A204.1 (cell line): ENCODE data around the gene GALNT18.

ENCODE experiments used
- FAIRE-seq: peaks from 2 replicates; lab custom pipeline; 2012; peaks lifted over from hg19 to GRCh38; lab: Jason Lieb, UNC

The GALNT18 gene

DNA sequence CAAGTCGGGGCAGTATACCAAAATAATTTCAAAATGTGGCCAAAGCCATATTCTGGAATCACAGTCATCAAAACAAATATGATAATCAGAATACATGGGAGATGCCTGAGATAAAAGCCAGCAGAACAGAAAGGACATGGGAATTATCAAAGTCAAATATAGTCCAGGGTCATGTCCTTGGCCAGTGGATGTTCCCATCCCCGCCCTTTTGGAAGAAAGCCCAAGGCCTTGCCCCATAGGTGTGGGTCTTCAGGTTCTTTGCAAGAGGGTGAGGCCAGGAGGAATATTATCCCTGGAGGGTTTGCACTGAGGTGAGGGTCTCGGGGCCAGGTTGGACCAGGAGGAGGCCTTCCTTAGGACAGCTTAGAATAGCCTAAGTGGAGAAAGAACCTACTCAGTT is 215.2 kb downstream of the GALNT18 start:
- FAIRE-seq: no peak

DNA sequence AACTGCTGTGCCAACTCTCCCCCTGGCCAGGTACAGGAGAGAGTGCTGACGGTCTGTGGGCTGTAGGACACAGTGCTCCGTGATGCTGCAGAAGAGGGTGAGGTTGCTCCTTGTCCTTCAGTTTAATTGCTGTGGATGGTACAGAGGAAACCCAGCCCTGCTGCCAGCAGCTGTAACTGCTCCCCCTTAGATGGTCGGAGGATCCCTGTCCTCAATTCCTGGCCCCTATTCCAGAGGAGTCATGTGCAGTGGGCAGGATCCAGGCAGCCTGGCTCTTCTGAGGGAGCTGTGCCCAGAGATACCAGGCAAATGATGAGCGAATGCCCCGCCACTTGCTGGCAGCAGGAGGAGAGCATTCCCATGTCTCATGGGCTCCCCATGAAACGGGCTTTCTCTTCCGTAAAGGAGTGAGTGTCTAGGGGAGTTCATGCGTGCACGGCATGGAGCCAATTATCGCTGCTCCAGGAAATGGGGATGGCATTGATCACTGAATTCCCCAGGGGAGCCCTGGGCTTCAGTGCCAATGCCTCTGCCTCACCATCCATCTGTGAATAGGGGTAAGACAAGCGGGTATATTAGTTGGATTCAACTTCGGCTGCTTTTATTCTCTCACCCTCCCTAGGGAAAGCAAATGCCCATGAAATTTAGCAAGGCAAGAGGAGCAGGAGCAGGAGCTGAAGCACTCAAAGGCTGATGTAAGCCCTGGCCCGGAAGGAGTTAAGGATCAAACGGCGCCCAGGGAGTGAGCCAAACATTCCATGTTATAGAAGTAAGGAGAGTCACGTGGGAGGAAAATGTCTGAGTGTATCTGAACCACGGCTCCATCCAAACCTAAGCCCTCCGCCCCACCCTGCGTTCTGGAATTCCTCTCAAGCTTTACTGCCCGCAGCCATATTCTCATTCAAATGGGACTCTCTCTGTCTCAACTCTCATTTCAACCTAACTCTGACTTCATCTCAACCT is 217.8 kb downstream of the GALNT18 start:
- no peak for FAIRE-seq

DNA sequence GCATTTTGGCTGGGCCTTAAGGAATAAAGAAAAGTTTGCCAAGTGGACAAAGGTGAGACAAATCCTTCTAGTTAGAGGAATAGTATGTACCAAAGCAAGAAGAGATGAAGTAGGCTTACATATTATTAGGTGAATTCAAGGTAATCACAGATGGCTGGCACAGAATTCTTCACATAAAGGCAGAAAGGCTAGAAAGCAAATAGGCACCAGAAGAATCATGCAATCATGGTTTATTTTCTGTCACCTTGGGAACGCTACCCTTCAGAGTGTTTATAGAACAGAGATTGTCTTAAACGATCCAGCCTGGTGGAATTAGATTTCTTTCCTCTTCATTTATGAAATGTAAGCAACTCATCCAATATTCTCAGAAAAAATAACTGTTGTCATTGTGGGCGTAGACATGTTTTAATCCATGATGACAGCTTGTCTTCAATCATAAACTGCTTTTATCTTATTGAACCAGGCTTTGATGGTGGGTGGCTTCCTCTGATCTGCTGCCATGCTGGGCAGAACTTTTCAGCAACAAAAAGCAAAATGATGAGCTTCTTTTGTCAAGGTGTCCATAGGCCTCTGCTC is 219.8 kb downstream of the GALNT18 start:
- FAIRE-seq: no peak

DNA sequence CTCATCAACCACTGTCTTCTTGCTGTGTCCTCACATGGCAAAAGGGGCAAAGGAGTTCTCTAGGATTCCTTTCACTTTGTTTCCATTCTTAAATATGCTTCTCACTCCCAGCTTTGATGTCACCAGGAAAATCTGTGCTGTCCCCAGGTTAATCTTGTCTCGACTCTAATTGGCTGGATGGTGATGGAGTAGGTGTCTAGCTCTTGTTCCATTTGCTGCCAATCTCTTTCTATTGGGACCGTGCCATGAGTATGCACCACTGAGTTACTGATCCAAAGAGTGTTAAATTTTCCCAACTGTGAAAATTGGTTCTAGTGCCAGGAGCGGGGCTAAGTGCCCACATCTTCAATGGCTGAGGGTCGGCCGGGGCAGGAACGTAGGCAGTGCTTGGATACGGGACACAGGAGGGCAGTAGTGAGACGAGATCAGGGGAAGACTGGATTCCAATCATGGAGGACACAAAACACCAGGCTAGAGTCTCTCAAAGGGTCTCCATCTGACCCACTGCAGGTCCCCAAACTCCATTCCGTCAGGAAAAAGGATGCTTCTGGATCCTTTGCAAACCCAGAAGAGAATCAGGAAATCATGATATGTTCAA is 221.1 kb downstream of the GALNT18 start:
- FAIRE-seq: no peak

DNA sequence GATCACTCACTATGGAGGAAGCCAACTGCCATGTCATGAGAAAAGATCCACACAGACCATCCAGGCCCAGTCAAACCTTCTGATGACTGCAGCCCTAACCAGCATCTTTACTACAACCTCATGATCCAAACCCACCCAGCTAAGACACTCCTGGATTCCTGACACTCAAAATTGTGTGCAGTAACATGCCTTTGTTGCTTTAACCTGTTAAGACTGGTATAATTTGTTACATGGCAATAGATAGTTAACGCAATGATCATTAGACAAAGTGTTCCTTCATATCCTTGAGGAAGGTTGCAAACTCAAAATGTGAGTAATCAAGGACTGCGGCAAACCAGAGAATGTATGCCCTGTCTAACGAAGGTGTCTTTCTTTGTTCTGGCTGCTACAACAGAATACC is 221.7 kb downstream of the GALNT18 start:
- FAIRE-seq: no peak

DNA sequence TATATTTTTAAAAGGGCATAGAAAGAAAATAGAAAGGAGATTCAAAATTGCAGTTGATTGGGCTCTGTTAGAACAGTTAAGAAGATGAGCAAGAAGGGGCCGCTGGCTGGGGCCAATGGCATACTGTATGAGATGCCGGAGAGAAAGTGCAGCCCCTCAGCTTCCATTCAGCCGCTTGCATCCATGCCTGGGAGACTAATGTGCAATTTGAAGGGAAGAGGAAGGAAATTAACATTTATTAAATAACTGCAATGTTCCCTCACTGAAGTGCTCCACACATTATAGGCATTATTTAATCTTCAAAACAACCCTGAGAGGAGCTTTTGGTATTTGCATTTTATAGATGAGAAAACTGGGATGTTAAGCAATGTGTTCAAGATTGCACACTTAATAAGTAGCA is 224.0 kb downstream of the GALNT18 start:
- FAIRE-seq: no peak

DNA sequence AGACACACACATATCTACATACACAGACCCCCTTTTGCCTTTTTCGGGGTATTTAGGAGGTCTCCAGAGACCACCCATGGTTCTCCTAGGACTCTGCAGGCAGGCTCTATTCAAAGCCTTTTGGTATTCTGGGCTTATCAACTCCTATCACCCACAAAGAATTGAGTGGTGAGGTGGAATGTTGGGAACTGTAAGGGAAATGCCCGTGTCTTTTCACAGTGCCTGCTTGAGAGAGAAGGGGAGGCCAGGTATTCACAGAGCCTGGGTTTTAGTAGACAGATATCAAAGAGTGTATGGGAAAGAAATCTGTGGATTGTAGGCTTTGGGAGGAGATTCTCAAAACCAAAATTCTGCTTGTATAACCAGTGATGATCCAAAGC is 224.8 kb downstream of the GALNT18 start:
- FAIRE-seq: no peak

DNA sequence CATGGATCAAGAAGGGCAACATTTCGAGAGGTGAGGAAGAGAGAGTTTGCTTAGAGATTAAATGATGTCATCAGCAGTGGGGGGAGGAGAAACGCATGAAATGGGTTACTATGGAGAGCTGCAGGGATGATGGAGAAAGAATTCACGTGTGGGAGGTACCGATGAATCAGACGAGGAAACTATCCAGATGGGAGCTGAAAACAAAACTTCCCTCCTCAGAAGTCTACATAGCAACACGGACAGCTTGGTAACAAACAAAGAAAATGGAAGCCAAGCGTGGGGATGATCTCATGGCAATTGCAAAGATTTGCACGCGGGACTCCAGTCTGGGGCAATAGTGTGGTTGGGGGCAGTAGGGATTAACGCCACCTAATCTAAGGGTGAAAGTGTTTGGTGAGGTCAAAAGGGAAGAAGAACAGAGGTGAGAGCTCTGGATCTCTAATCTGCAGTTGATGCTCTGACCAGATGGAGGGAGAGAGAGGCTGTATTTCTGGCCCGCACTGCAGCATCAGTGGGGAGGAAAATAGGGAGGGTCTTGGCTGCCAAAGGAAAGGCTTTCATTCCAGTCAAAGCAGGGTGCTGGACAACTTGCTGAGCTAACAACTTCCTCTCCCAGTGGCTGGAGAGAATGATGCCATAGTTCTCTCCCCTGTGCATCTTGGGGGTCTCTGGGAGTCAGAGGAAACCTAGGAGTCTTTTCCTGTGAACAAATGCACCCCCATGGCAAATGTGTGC is 225.3 kb downstream of the GALNT18 start:
- FAIRE-seq: no peak

DNA sequence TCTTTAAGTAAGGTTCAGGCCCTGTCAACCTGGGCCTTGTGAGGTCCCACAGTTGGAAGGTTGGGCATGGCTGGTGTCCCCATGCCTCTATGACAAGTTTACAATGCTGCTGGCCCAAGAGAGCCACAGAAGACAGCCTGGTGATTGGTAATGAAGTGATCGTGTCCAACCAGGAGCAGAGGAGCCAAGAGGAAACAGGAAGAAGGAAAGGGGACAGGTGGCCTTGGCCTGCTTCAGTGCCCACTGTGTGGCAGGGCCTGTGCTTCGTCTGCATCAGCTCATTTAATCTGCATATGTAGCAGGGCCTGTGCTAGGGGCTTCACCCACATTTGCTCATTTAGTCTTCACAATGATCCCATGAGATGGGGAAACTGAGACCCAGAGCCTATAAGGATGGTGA is 226.7 kb downstream of the GALNT18 start:
- no peak for FAIRE-seq

DNA sequence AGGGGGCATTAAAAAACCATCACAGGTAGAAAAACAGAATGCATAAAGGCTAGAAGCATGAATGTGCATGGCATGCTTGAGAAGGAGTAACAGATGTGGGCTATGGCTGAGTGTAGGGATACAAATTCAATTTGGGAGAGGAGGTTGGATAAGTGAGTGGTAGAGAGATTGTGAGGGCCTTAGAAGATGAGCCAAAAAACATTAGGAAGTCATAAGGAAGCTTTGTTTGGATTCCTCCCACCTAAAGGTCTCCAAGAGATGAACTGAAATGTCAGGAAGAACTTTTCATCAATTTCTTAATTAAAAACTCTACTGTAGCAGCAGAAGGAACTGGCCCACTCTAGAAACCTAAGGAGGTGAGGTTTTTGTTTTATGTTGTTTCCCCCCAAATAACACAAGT is 227.6 kb downstream of the GALNT18 start:
- FAIRE-seq: no peak

DNA sequence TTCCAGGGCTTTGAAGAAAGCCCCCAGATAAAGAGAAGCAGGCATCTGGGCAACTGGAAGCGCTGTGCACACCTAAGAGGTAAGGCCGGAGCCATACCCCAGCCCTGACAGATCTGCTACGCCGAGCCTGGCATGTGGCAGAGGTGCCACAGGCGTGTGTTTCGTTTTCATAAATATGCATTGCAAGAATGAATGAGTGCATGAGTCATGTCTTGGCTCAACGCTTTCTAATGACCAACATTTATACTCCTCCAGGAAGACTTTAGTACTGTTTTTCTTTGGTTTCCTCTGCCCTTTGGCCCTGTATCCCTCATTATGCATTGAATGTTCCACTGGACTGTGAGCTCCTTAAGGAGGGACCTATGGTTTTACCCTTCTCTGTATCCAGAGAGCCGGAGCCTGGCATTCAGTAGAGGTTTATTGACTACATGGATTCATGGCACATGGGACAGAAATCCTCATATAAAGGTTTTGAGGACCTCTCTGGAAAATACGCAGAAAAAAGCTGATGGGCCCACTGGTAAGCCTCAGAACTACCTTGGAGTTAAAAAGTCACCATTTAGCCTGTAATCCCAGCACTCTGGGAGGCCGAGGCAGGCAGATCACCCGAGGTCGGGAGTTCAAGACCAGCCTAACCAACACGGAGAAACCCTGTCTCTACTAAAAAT is 229.9 kb downstream of the GALNT18 start:
- FAIRE-seq: no peak

DNA sequence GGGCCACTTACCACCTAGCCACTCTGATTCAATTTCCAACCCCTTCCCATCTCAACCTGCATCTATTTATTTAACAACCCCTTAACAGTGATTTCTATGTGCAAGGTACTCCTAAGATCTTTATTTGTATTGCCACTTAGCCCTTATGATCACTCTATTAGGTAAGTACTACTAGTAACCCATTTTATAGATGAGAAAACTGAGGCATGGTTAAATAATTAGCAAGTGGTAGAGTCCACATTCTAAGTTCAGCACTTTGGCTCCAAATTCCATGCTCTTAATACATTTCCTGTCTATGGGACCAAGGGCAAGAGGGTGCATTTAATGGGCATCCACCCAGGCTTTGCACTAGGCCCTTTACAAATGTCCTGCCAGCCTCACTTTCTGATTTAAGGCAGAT is 230.6 kb downstream of the GALNT18 start:
- FAIRE-seq: no peak

DNA sequence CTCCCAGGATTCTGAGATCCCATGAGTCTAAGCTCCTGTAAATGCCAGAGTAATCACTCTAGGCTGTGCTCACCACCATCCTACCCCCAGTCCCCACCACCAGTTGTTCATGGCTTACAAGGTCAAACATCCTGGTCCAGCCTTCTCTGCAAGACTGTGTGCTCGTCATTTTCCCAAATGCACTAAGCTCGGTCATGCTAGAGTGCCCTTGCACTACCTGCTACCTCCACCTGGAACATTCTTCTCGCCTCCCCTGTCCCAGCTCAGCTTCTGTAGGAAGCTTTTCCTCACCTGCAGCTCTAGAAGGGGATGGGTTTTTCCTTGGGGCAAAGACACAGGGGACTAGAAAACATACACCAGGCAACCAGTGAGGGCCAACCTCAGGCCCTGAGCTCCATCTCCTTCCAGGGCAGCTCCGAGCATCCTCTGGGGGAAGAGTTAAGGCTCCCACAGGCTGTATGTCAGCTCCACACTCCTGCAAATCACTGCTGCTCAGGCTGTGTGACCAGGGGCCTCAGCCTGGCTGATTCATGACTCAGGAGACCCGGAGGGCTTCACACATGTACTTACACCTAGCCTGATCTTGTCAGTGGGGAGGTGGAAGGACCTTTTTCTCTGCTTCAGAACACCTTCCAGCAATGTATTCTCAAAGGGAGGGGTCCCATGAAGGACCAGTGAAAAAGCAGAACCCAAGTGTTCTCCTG is 231.6 kb downstream of the GALNT18 start:
- no peak for FAIRE-seq

DNA sequence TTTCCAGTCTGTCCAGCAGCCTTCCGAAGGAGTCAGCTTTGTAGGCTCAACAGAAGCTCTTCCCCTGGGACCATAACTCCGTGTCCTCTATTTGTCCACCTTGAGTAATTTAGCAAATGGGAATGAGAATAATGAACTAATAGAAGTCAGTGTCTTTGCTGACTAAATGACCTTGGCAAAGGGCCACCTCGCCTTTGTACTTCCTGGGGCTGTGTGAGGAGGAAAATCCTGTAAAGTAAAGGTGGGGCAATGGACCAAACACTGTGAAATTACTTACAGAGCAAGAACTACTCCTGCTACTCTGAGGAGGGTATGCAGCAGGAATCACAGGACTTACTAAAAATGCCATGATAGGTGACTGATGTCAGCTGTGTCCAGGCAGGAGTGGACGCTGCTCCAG is 232.6 kb downstream of the GALNT18 start:
- no peak for FAIRE-seq

DNA sequence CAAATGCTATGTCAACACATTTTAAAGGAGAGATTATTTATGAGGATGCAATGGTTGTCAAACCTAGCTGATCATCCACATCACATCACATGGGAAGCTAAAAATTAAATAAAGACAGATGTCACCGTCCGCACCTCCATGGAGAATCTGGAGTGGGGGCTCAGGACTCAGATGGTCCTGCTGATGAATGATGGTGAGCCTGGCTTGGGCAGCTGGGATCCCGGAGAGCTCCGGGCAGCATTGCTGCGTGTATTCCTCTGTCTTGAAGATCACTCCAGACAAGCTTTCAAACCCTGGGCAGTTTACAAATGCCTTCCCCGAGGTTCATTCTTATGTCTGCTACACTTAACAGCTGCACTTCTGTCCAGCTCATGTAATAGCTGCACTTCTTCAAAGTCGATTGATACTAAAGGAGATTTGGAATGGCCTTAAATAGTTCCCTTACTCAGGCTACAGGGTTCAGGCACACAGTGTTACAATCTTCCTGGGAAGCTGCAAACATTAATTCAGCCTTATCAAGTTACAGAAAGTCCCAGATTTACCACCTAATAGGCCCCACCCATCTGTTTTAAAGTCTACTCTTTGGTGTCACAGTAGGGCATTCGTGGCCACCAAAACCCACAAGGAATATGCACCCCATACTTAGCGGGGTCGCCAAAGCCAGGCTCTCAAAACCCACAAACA is 234.0 kb downstream of the GALNT18 start:
- no peak for FAIRE-seq

DNA sequence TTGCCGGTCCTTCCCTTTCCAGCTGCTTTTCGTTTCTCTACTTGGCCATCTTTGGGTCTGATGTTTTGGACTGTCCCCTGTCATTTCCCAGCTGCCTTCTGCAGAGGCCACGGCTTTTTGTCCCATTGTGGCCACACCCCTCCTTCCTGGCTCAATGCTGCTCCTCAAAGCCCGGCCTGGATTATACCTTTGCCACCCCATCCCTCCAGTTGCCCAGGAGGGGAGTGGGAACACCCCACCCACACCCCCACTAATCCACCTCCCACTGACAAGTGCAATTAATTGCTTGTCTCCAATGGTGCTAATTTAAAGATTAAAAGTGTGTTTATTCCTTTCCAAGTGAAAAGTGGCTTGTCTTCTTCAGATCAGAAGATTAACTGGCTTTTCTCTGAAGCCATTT is 234.6 kb downstream of the GALNT18 start:
- no peak for FAIRE-seq

DNA sequence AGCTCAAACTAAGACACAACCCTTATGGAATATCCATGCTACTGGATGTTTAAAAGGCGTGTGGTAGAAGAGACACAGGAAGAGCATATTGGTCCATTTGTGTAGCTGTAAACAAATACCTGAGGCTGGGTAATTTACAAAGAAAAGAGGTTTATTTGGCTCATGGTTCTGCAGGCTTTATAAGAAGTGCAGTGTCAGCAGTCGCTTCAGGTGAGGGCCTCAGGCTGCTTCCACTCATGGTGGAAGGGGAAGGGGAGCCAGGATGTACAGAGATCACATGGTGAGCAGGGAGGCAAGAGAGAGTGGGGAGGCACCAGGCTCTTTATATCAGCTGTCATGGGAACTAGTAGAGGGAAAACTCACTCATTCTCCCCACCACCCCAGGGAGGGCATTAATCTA is 237.0 kb downstream of the GALNT18 start:
- no peak for FAIRE-seq

DNA sequence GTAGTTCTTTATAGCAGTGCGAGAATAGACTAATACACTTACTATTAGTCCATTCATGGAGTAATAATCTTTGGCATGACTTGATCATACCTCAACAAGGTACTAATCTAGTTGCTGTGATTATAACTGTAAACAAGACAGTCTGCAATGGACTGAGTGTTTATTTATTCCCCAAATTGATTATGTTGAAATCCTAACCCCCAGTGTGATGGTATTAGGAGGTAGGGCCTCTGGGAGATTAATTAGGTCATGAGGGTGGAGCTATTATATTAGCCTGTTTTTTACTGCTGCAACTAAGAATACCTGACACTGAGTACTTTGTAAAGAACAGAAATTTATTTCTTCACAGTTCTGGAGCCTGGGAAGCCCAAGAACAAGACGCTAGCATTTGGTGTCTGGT is 237.8 kb downstream of the GALNT18 start:
- FAIRE-seq: no peak

DNA sequence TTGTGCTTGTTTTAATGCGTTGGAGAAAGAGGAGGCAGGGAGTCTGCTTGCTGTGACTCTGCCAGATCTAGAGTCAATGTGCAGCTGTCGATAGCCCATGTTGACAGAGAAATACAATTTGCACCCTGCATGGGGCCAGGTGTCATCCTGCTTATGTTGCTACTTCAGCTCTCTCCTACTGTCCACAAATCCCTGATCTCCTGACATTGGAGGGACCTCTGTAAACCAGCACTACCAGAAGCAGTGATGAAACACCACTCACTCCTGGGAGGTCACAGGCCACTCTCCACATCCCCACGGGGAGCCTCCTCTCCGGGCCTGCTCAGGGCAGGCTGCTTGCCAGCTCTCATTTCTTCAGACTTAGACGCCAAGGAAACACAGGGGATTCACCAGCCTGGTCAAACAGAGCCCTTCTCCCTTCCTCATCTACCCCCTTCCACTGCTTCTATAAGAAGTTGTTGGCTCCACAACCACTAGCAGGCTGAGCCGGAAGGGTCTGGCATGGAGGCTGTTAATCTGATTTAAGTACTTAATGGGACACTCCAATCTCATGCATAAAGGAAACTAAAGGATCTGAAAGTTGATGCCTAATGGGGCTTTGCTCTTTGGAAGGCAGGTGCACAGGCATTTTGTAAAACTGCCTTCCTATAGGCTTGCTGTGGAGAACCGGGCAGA is 238.8 kb downstream of the GALNT18 start:
- FAIRE-seq: no peak

DNA sequence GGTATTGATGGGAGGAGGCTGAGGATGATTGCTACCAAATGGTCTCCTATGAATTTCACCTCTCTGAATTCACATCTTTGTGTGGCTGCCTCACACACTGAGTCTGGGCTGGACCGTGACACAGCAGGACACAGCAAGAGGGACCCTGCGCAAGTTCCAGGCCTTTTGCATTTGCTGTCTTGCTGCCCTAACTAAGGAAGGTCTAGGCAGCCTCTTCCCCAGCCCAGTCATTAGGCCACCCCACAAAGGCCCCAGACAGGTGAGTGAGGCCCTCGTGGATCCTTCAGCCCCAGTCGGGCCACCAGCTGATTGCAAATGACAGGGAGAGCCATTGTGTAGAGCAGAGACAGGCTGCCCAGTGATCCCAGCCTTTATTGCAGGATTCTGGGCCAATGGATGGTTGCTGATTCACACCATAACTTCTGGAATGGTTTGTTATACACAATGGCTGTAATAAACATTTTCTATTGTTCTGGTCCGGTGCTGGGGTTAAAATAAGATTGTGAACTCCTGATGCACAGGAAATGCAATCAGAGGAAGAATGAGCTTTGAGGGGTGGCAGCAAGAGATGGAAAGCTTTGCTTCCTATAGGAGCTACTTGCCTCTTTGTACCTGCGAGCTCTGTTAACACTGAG is 240.2 kb downstream of the GALNT18 start:
- FAIRE-seq: no peak
